HepG2 (cell line): ENCODE measurements around the gene ART1.

Source experiments
- CEBPB ChIP-seq: IDR thresholded peaks from 2 replicates; pipeline ENCODE4 v1.6.1; 2011; ENCODE audit warnings: low read depth, low read length, improper control_type of control experiment, borderline replicate concordance
- CTCF ChIP-seq: sonication (generic); formaldehyde crosslinking; IDR thresholded peaks from 2 replicates; pipeline ENCODE4 v1.5.0; 2020; ENCODE audit warnings: mild to moderate bottlenecking, missing genetic modification reagents, moderate library complexity
- FOSL2 ChIP-seq: sonication (generic); formaldehyde crosslinking; IDR thresholded peaks from 2 replicates; pipeline ENCODE4 v1.4.0; 2020; ENCODE audit warnings: missing genetic modification reagents
- KLF13 ChIP-seq: sonication (generic); formaldehyde crosslinking; IDR thresholded peaks from 2 replicates; pipeline ENCODE4 v1.4.0; 2020; ENCODE audit warnings: mild to moderate bottlenecking, missing genetic modification reagents
- POLR2A ChIP-seq, 2 experiments: IDR thresholded peaks; 2 replicates each; pipeline ENCODE4 v1.6.1; 2011; ENCODE audit warnings: low read depth in 2 of 2, low read length in 2 of 2, mild to moderate bottlenecking in 1 of 2, moderate library complexity in 1 of 2; ENCODE audit not compliant: insufficient read depth in 1 of 2
- SMAD3 ChIP-seq: sonication (generic); formaldehyde crosslinking; IDR thresholded peaks from 2 replicates; pipeline ENCODE4 v1.4.0; 2020; ENCODE audit warnings: missing genetic modification reagents
- SP1 ChIP-seq, 2 experiments: fragments of 450-650 bp in 1 of 2; sonication (generic) in 1 of 2; formaldehyde crosslinking in 1 of 2; IDR thresholded peaks; 2 replicates each; pipeline versions ENCODE4 v1.4.0 to v1.6.1; 2016 to 2020; ENCODE audit warnings: missing genetic modification reagents in 1 of 2
- TARDBP ChIP-seq: sonication (generic); formaldehyde crosslinking; IDR thresholded peaks from 2 replicates; pipeline ENCODE4 v1.8.0; 2022; ENCODE audit warnings: mild to moderate bottlenecking, missing genetic modification reagents
- ZNF292 ChIP-seq: sonication (generic); formaldehyde crosslinking; IDR thresholded peaks from 2 replicates; pipeline ENCODE4 v1.8.1; 2022; ENCODE audit warnings: mild to moderate bottlenecking, low read depth, missing genetic modification reagents, borderline replicate concordance
- ZNF318 ChIP-seq: sonication (generic); formaldehyde crosslinking; IDR thresholded peaks from 2 replicates; pipeline ENCODE4 v1.4.0; 2020; ENCODE audit warnings: mild to moderate bottlenecking, missing genetic modification reagents

GRCh38 chr11:3686751-3687150, 41.8 kb downstream of the ART1 start:
- TF ChIP-seq KLF13 (CRISPR knock-in tag) (no peak), ZNF318 (CRISPR knock-in tag) (no peak), TARDBP (CRISPR knock-in tag) (no peak), CTCF (CRISPR knock-in tag) (no peak), SMAD3 (CRISPR knock-in tag) (no peak), POLR2A (IDR thresholded peaks at IDR 0.05; ENCODE audit: insufficient read depth in 1 of 2, low read depth in 2 of 2, low read length in 2 of 2) (no peak), SP1 (IDR thresholded peaks at IDR 0.05) (no peak), SP1 (CRISPR knock-in tag; IDR thresholded peaks at IDR 0.05) (no peak), CEBPB (no peak), FOSL2 (CRISPR knock-in tag) (no peak), ZNF292 (no peak)
